ENCODE results near the gene HMX3. TPM values are rescaled to one million over a fixed set of nuclear protein-coding genes. Genes with fewer than 3 reads are reported as not detected.
"Not testable (repeated sequence)": the region's sequence is repeated elsewhere in the genome, so short reads cannot be mapped to it uniquely, and the experiment has no call there.

Gene HMX3
- total RNA-seq, 1 donor from 2014 or later = not detected

DNA sequence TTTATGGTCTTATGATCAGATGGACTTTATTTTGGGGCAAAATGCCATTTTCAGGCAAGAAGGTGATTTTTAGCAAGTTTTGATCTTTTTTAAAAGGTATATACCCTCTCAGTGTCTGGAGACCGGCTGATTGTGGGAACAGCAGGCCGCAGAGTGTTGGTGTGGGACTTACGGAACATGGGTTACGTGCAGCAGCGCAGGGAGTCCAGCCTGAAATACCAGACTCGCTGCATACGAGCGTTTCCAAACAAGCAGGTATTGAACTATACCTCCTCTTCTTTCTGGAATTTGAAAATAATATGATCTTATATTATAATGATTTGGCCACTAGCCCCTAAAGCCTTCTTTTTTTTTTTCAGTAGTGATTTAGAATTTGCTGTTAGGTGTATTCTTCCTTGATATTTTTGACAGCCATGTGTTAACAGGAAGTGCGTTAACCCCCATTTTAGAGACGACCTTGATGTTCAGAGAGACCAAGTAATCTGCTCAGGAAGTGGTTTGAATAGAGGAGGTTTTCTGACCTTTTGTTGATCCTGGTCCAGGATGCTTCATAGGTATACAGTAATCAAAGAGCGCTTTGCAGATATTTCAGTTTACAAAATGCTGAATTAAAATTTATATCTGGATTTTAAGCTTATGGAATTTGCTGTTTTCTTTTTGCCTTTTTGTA lies 24.7 kb downstream of the HMX3 start:
- FAIRE-seq (no peak), DNase-seq (ENCODE audit: low spot score in 2 of 2) (no peak)

DNA sequence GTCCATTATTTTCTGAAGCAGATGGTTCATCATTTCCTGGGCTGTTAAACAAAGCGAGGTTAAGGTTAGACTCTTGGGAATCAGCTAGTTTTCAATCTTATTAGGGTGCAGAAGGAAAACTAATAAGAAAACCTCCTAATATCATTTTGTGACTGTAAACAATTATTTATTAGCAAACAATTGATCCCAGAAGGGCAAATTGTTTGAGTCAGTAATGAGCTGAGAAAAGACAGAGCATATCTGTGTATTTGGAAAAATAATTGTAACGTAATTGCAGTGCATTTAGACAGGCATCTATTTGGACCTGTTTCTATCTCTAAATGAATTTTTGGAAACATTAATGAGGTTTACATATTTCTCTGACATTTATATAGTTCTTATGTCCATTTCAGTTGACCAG lies 28.5 kb downstream of the HMX3 start:
- FAIRE-seq = no peak
- DNase-seq (ENCODE audit: low spot score in 2 of 2) = no peak

DNA sequence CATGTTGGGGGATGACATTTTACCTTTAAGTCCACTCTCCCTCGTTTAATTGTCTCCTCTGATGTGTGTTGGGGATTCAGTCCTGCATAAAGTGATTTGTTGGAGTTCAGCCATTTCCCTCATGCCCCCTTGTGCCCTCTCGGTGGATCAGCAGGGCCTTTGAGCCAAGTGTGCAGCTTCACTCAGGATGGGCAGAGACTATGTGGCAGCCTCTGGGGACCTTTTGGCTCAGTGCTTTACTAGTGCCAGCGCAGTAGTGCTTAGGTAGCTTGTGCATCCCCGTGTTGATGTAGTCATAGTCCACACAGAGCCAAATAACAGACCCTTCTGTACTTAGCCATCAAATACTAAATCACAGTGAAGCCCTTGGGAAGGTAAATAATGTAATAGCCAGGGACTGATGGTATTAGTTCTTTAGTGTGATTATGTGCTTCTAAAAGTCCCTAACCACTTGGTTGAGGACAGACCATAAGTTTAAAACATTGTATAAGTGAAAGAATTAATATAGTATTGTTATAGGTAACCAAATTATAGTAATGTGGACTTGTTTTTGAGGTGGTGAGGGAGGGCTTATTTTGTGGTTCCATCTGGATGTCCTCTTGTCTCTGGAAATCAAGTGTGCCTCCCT lies 29.8 kb downstream of the HMX3 start:
- DNase-seq (ENCODE audit: low spot score in 2 of 2) (no peak), FAIRE-seq (no peak)

DNA sequence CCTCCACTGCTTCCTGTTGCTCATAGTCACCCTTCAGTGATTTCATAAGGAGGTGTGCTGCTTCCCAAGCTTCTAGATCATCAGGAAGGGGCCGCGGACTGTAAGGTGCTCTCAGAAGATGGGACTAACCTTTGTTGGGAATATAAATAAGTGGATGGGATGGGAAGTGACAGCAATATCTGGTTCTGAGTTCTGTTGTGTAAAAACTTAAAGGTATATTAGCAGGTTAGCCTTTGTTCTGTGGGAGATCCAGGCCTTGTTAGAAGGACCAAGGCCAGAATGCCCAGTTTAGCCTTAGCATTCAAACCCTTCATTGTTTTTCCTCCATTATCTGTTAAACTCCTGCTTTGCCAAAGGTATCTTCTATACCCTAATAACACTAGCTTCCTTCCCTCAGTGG lies 30.8 kb downstream of the HMX3 start:
- DNase-seq (ENCODE audit: low spot score in 2 of 2) (no peak), FAIRE-seq (no peak)

DNA sequence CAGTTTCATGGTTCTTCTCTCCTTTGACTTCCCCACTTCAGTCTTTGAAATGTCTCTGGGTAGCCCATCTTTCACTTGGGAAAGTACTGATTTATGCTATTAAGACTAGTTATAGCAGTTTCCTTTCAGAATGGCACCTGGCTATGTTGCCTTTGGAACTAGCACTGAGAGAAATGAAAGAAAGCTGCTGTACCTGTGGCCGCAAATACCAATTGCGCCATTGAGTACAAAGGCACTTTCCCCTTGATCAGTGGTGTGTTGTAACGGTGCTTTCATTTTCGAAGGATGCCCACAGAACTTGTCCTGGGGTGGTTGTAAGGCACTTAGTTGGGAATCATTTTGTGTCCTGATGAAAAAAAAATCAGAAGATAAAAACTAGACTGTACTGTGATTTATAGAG lies 35.2 kb downstream of the HMX3 start:
- FAIRE-seq (no peak), DNase-seq (ENCODE audit: low spot score in 2 of 2) (no peak)

DNA sequence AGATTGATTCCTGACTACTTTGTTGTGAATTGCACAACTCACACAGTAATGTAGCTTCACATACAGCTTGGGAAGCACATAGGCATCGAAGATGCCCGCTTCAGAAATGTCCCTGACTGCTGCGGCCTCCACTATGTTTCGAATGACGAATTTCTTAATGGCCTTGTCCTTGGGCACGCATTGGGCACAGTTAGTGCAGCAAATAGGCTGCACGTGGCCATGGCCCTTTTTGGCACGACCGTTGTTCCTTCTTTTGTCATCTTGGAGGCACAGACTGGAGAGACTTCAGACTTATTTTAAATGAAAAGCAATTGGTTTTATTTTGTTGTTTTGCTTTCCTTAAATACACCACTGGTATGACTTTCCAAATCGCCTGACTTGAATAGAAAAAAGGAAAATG lies 35.8 kb downstream of the HMX3 start:
- not testable (repeated sequence) for DNase-seq (ENCODE audit: low spot score in 2 of 2); FAIRE-seq

DNA sequence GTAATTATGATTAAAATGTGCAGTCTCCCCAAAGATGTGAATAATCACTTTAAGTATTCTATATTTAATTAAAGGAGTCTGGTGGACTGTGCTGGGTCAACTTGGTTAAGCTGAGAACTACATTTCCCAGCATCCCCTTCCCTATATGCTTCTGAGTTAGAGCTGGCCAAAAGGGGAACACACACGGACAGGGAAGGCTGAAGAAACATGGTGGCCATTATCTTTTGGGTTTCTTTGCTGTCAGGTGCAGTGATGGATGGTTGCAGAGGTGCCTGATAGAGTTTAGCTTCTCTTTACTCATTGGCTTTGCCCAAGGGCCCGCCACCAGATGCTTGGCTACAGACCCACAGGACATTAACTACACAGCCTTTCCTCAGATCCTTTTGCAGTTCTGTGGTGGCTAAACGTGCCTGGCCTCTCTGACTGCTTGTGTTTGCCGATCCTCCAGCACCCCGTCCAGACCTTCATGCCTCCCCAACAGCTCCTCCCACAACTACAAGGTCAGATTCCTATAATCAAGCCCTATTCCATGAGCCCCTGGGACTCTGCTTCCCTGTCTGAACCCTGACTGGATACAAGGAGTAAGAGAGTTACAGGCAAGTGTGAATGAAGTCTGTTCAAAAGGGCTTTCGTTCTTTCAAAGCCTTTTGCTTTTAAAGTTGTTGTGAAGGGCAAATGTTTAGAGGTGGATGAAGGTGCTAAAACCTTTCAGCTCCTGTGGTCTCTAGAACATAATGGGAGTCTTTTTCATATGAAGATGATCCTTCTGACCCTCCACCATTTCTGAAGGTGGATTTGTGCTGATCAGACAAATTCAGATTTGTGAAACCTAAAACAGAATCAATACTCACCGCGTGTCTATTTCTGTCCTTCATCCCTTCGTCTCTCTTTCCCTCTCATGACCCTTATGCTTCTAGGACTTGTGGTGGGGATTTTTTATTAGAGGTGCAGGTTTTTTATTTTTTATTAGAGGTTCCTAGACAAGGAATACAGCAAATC lies 39.9 kb downstream of the HMX3 start:
- DNase-seq (ENCODE audit: low spot score in 2 of 2) = no peak
- FAIRE-seq = no peak

DNA sequence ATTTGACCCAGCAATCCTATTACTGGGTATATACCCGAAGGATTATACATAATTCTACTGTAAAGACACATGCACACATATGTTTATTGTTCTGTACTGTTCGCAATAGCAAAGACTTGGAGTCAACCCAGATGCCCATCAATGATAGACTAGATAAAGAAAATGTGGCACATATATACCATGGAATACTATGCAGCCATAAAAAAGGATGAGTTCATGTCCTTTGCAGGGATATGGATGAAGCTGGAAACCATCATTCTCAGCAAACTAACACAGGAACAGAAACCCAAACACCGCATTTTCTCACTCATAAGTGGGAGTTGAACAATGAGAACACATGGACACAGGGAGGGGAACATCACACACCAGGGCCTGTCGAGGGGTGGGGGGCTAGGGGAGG lies 42.6 kb downstream of the HMX3 start:
- DNase-seq (ENCODE audit: low spot score in 2 of 2); FAIRE-seq: not testable (repeated sequence)

DNA sequence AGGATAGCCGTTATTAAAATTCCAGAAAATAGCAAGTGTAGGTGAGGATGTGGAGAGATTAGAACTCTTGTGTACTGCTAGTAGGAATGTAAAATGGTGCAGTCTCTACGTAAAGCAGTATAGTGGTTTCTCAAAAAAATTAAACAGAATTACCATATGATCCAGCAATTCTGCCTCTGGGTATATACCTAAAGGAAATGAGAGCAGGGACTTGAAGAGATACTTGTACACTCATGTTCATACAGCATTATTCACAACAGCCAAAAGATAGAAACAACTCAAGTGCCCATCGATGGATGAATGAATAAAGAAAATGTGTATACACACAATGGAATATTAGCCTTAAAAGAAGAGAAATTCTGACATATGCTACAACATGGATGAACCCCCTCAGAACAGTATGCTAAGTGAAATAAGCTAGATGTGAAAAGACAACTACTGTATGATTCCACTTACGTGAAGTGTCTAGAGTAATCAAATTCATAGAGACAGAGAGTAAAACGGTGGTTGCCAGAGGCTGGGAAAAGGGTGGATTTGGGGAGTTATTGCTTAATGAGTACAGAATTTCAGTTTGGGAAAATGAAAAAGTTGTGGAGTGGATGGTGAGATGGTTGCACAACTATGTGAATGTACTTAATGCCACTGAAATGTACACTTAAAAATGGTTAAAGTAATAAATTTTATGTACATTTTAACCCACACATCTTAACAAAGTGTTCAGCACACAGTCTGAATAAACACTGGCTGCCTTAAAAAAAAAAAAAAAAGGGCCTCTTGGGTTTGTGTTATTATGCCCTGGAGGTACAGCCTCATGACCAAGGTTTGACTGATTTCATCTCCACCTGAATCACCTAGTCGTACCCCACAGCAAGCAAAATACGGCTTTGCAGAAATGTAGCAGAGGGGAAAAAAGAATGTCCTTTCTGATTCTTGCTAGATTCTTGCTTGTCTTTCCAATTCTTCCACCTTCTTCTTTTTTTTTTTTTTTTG lies 44.6 kb downstream of the HMX3 start:
- DNase-seq (ENCODE audit: low spot score in 2 of 2) (no peak), FAIRE-seq (no peak)

DNA sequence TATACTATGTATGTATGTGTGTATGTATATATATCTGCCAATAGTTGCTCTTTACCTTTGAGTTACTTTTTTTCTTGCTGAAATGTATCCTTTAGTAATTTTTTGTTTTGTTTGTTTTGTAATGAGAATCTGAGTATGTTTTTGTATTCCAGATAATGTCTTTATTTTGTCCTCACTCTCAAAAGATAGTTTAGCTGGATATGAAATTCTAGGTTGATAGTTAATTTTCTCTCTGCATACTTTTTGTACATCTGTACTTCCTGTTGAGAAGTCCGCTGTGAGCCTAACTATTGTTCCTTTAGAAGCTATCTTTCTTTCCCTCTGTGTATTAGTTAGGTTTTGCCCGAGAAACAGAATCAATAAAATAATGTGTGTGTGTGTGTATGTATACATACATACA lies 48.0 kb downstream of the HMX3 start:
- FAIRE-seq = no peak
- no peak for DNase-seq (ENCODE audit: low spot score in 2 of 2)

DNA sequence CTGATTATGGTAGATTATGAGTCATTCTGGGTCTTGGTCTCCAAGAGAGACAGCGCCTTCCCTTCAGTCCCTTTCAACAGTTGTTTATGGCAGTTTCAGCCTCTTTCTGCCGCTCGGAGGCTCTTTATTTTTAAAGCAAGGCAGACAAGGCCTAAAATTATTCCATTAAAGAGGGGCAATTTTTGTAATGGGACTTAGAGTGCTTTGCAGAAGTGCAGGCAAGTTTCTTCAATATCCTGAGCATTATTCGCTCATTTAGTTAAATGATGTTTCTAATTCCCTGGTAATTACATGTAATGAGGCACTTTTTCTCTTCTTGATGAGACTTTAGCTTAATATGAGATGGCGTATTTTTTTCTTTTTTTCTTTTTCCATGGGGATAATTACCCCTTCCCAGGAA lies 52.0 kb downstream of the HMX3 start:
- DNase-seq (ENCODE audit: low spot score in 2 of 2) = no peak

More for the DNA sequence above, 52.0 kb downstream of the HMX3 start:
- FAIRE-seq = no peak

Other genes starting within 250 kb of the HMX3 start
- not detected for gene FAM24A, start 225.4 kb upstream of the HMX3 start, total RNA-seq
- gene C10orf88, start 181.7 kb upstream of the HMX3 start, total RNA-seq = 34.6 TPM
- 9.8 TPM for gene PSTK, start 155.6 kb upstream of the HMX3 start, total RNA-seq
- gene IKZF5, start 127.2 kb upstream of the HMX3 start, total RNA-seq = 9.8 TPM
- 14.3 TPM for gene ACADSB, start 127.0 kb upstream of the HMX3 start, total RNA-seq
- gene HMX2, start 12.2 kb downstream of the HMX3 start, total RNA-seq = not detected
- gene BUB3, start 18.4 kb downstream of the HMX3 start, total RNA-seq = 90.1 TPM

Data from frontal cortex (tissue), 4 donors.